WTC11 (cell line): ENCODE measurements around the gene NOX5. TPM values are rescaled to one million over a fixed set of nuclear protein-coding genes. Genes with fewer than 3 reads are reported as not detected.

Source experiments
- ATAC-seq: fragments of 200-7000 bp; cut with Tn5 transposase; 2 replicates; pipeline ENCODE4 v1.10.0; 2021; ENCODE audit warnings: mild to moderate bottlenecking, moderate library complexity
- CTCF ChIA-PET: fragments of 300-600 bp; sonication (Branson Sonifier 250); formaldehyde crosslinking; loops from one replicate; lab custom pipeline; 2021; ENCODE audit warnings: antibody characterized with exemption; lab: Charles Lee
- POLR2A ChIA-PET: fragments of 350-600 bp; sonication (Branson Sonifier 250); formaldehyde crosslinking; loops from one replicate; lab custom pipeline; 2021; ENCODE audit warnings: antibody characterized with exemption; lab: Charles Lee
- DNase-seq: peaks from one replicate; pipeline ENCODE4 v3.0.0; 2021; ENCODE audit warnings: low spot score
- H3K27ac Mint-ChIP-seq: 2 replicates; pipeline ENCODE4 v1.8.0; 2021; ENCODE audit warnings: mixed read lengths
- H3K27me3 Mint-ChIP-seq: 2 replicates; pipeline ENCODE4 v1.8.0; 2021; ENCODE audit warnings: low read depth, mild to moderate bottlenecking, moderate library complexity, mixed read lengths
- H3K36me3 Mint-ChIP-seq: 2 replicates; pipeline ENCODE4 v1.8.0; 2021; ENCODE audit warnings: mixed read lengths
- H3K4me1 Mint-ChIP-seq: 2 replicates; pipeline ENCODE4 v1.8.0; 2022; ENCODE audit warnings: mixed read lengths
- H3K4me3 Mint-ChIP-seq: 2 replicates; pipeline ENCODE4 v1.8.0; 2021; ENCODE audit warnings: mild to moderate bottlenecking, moderate library complexity, mixed read lengths
- H3K9me3 Mint-ChIP-seq: 2 replicates; pipeline ENCODE4 v1.8.0; 2021; ENCODE audit warnings: mixed read lengths
- ETV6 ChIP-seq: sonication (generic); formaldehyde crosslinking; IDR thresholded peaks from 2 replicates; pipeline ENCODE4 v1.8.1; 2022; ENCODE audit warnings: mild to moderate bottlenecking, missing genetic modification reagents
- TEAD1 ChIP-seq: sonication (generic); formaldehyde crosslinking; IDR thresholded peaks from 2 replicates; pipeline ENCODE4 v1.8.0; 2022; ENCODE audit warnings: mild to moderate bottlenecking, missing genetic modification reagents
- total RNA-seq: library from RNA; stranded (reverse); gene quantifications from 3 replicates; pipeline ENCODE4 v1.2.3, GENCODE V29; 2021

NOX5 gene
- total RNA-seq, 1 experiment from 2014 or later, result not detected

- H3K9me3 Mint-ChIP-seq, result no peaks in the 10 kb centered on the region
- TF ChIP-seq ETV6 (CRISPR knock-in tag) (no peak), TEAD1 (CRISPR knock-in tag) (no peak)
- H3K27me3 Mint-ChIP-seq, result peaks cover 23% of the 10 kb centered on the region
- peaks cover 10% of the 10 kb centered on the region for H3K4me1 Mint-ChIP-seq
- ChIA-PET CTCF (interaction anchor here (0.6 to 1.8 kb wide), 9 partner anchors 9 to 345 kb away, joined by 3 to 9 read pairs (median 4); partner anchors contain the start of gene RPLP1), POLR2A (no interaction called here)
- no peak overlapping the region for H3K4me3 Mint-ChIP-seq
- H3K27ac Mint-ChIP-seq, result no peak overlapping the region
- H3K36me3 Mint-ChIP-seq, result no peaks in the 10 kb centered on the region
- DNase-seq, result no peak
- ATAC-seq, result no peak
Observed at GRCh38 chr15:69107025-69107620, 92.6 kb downstream of the NOX5 start.

Other genes with a start within 250 kb of the NOX5 start
- gene ANP32A, start 193.8 kb upstream of the NOX5 start, total RNA-seq, result 232 to 253 TPM (median 242 TPM) in 3 replicates
- gene SPESP1, start 84.2 kb upstream of the NOX5 start, total RNA-seq, result not detected in 3 replicates
- 10.7 to 12.5 TPM (median 11.3 TPM) in 3 replicates for gene GLCE, start 145.9 kb downstream of the NOX5 start, total RNA-seq